C4-2B (cell line): ENCODE measurements around the gene PLXND1.

Experiments used
- H3K27ac ChIP-seq: fragments of 450-650 bp; 2 replicates; pipeline ENCODE4 v1.5.1; 2017
- CTCF ChIP-seq: fragments of 450-650 bp; conservative IDR thresholded peaks from 2 replicates; pipeline ENCODE4 v1.5.1; 2017; ENCODE audit warnings: mild to moderate bottlenecking
- ZFX ChIP-seq: fragments of 450-650 bp; IDR thresholded peaks from 2 replicates; pipeline ENCODE4 v1.6.1; 2017

The PLXND1 gene

GRCh38 chr3:129625072-129625874 is 18.8 kb upstream of the PLXND1 start:
- TF ChIP-seq CTCF (no peak), ZFX (no peak)

GRCh38 chr3:129624347-129625071 is 18.0 kb upstream of the PLXND1 start:
- H3K27ac ChIP-seq = no peak overlapping the region
- TF ChIP-seq CTCF (no peak), ZFX (no peak)

More at GRCh38 chr3:129625072-129625874, 18.8 kb upstream of the PLXND1 start:
- H3K27ac ChIP-seq = no peak overlapping the region

GRCh38 chr3:129623447-129624118 is 17.1 kb upstream of the PLXND1 start:
- H3K27ac ChIP-seq = no peak overlapping the region
- TF ChIP-seq CTCF = no peak
- no peak for TF ChIP-seq ZFX

- no peak for TF ChIP-seq CTCF
- TF ChIP-seq ZFX = no peak
- no peak overlapping the region for H3K27ac ChIP-seq
Measured at GRCh38 chr3:129622933-129623332, 16.5 kb upstream of the PLXND1 start.

- no peak overlapping the region for H3K27ac ChIP-seq
- TF ChIP-seq CTCF = no peak
- TF ChIP-seq ZFX = no peak
Measured at GRCh38 chr3:129622226-129622874, 15.9 kb upstream of the PLXND1 start.

- TF ChIP-seq CTCF (no peak), ZFX (no peak)
- H3K27ac ChIP-seq = no peak overlapping the region
Measured at GRCh38 chr3:129621626-129622225, 15.2 kb upstream of the PLXND1 start.
